ENCODE data around the gene MORC1. TPM values are rescaled to one million over a fixed set of nuclear protein-coding genes. Genes with fewer than 3 reads are reported as not detected.
"Not testable (repeated sequence)": the region's sequence is repeated elsewhere in the genome, so short reads cannot be mapped to it uniquely, and the experiment has no call there.

Gene MORC1
- polyA plus RNA-seq, 1 donor from 2014 or later: not detected

DNA sequence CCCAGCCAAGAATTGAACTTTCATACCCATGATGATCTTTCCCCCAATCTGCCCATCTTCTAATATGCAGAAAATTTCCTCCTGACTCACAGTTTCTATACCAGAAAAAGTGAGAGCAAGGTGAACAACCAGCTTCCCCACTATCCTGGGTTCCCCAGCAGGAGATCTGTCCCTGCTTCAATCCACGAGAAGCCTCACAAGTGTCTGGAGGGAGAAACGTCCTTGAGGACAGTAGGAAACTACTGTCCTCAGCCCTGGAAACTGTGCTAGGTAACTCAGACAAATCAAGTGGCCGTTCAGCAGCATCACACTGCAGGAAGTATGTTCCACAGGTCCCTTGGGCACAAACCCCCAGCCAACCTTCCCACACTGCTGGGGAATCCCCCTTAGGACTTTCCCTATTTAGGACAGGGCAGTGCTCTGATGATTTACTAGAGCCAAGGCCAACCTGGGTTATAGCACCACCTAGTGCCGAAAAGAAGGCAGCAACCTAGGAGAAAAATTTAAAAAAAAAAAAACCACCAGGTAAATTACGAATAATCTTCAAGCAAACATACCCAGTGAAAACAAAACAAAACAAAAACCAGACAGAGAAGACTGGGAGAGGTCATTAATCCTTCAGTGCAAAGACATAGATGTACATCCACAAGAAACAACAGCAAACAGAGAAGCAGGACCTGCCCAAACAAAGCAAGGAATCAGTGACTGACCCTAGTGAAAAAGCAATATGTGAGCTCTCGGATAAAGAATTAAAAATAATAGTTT, 36.0 kb downstream of the MORC1 start:
- H3F3A ChIP-seq (ENCODE audit: insufficient read depth, low read length, poor library complexity, severe bottlenecking): no peaks in the 10 kb centered on the region
- no peak overlapping the region for H3K9ac ChIP-seq (ENCODE audit: low read length)
- H3K4me3 ChIP-seq (ENCODE audit: low read length): no peak overlapping the region
- no peak overlapping the region for H2AFZ ChIP-seq (ENCODE audit: low read depth, low read length)
- no peaks in the 10 kb centered on the region for H3K9me2 ChIP-seq (ENCODE audit: insufficient read depth, low read length)
- no peaks in the 10 kb centered on the region for H3K79me2 ChIP-seq (replicated peaks; ENCODE audit: insufficient read depth, low read length)
- H3K27me3 ChIP-seq (ENCODE audit: insufficient read depth, low read depth, low read length): no peaks in the 10 kb centered on the region
- H3K27ac ChIP-seq (ENCODE audit: low read length): no peak overlapping the region
- no peaks in the 10 kb centered on the region for H3K9me3 ChIP-seq (ENCODE audit: low read length)
- H3K36me3 ChIP-seq (ENCODE audit: insufficient read depth, low read length): no peaks in the 10 kb centered on the region
- no peak overlapping the region for H3K4me2 ChIP-seq (ENCODE audit: low read length)
- H4K20me1 ChIP-seq (ENCODE audit: insufficient read depth): no peaks in the 10 kb centered on the region
- peak; percentile 46 for TF ChIP-seq RAD21 (conservative IDR thresholded peaks at IDR 0.05)
- TF ChIP-seq, protein P1, sequence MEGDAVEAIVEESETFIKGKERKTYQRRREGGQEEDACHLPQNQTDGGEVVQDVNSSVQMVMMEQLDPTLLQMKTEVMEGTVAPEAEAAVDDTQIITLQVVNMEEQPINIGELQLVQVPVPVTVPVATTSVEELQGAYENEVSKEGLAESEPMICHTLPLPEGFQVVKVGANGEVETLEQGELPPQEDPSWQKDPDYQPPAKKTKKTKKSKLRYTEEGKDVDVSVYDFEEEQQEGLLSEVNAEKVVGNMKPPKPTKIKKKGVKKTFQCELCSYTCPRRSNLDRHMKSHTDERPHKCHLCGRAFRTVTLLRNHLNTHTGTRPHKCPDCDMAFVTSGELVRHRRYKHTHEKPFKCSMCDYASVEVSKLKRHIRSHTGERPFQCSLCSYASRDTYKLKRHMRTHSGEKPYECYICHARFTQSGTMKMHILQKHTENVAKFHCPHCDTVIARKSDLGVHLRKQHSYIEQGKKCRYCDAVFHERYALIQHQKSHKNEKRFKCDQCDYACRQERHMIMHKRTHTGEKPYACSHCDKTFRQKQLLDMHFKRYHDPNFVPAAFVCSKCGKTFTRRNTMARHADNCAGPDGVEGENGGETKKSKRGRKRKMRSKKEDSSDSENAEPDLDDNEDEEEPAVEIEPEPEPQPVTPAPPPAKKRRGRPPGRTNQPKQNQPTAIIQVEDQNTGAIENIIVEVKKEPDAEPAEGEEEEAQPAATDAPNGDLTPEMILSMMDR (IDR thresholded peaks at IDR 0.05; ENCODE audit: poor library complexity, severe bottlenecking): peak; percentile 49
- TF ChIP-seq SMC3 (conservative IDR thresholded peaks at IDR 0.05; ENCODE audit: poor library complexity): peak; percentile 27
- TF ChIP-seq POLR2AphosphoS5 (IDR thresholded peaks at IDR 0.05): no peak

DNA sequence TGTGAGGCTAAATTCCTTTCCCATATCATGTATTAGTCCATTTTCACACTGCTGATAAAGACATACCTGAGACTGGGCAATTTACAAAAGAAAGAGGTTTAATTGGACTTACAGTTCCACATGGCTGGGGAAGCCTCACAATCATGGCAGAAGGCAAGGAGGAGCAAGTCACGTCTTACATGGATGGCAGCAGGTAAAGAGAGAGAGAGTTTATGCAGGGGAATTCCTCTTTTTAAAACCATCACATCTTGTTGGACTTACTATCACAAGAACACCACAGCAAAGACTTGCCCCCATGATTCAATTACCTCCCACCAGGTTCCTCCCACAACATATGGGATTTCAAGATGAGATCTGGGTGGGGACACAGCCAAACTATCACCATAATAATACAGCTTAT, 37.8 kb downstream of the MORC1 start:
- H3K9me2 ChIP-seq (ENCODE audit: insufficient read depth, low read length); H3K27me3 ChIP-seq (ENCODE audit: insufficient read depth, low read depth, low read length); H2AFZ ChIP-seq (ENCODE audit: low read depth, low read length); H4K20me1 ChIP-seq (ENCODE audit: insufficient read depth); H3K4me2 ChIP-seq (ENCODE audit: low read length); H3K9me3 ChIP-seq (ENCODE audit: low read length); H3K36me3 ChIP-seq (ENCODE audit: insufficient read depth, low read length); H3K27ac ChIP-seq (ENCODE audit: low read length); H3K9ac ChIP-seq (ENCODE audit: low read length); H3F3A ChIP-seq (ENCODE audit: insufficient read depth, low read length, poor library complexity, severe bottlenecking); H3K4me3 ChIP-seq (ENCODE audit: low read length); H3K79me2 ChIP-seq (replicated peaks; ENCODE audit: insufficient read depth, low read length): not testable (repeated sequence)

DNA sequence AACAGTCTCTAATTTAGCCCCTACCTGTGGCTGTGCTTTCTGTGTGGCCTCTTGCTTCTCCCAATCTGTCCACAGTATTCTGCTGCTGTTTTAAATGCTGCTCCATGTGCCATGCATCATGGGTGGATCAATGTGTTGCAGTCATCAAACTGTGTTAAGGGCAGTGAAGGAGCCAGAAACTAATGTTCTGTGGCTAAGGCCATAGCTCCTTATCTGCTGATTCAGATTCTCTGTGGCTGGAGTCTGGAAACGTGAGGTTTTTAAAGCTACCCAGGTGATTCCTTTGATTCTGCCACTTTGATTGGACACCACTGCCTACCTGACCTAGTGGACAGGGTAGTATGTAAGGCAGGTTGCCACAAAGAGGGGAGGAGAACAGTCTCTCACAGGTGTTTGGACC, 44.8 kb downstream of the MORC1 start:
- Histone ChIP-seq H2AFZ (ENCODE audit: low read depth, low read length) (no peak overlapping the region), H3K9me2 (ENCODE audit: insufficient read depth, low read length) (no peaks in the 10 kb centered on the region), H3K27ac (ENCODE audit: low read length) (no peak overlapping the region), H3K9ac (ENCODE audit: low read length) (no peak overlapping the region), H3K4me3 (ENCODE audit: low read length) (no peak overlapping the region), H3K9me3 (ENCODE audit: low read length) (no peaks in the 10 kb centered on the region), H3F3A (ENCODE audit: insufficient read depth, low read length, poor library complexity, severe bottlenecking) (no peaks in the 10 kb centered on the region), H3K79me2 (replicated peaks; ENCODE audit: insufficient read depth, low read length) (no peaks in the 10 kb centered on the region), H3K27me3 (ENCODE audit: insufficient read depth, low read depth, low read length) (no peaks in the 10 kb centered on the region), H3K36me3 (ENCODE audit: insufficient read depth, low read length) (no peaks in the 10 kb centered on the region), H4K20me1 (ENCODE audit: insufficient read depth) (no peaks in the 10 kb centered on the region), H3K4me2 (ENCODE audit: low read length) (no peak overlapping the region)
- TF ChIP-seq EP300 (conservative IDR thresholded peaks at IDR 0.05; ENCODE audit: poor library complexity, severe bottlenecking) (no peak), RAD21 (conservative IDR thresholded peaks at IDR 0.05) (no peak), EZH2 (IDR thresholded peaks at IDR 0.05; ENCODE audit: borderline replicate concordance, insufficient read depth, low read length, poor library complexity, severe bottlenecking) (no peak), MXI1 (conservative IDR thresholded peaks at IDR 0.05; ENCODE audit: poor library complexity, severe bottlenecking) (no peak), SMC3 (conservative IDR thresholded peaks at IDR 0.05; ENCODE audit: poor library complexity) (no peak), POLR2AphosphoS5 (IDR thresholded peaks at IDR 0.05) (no peak), TAF1 (IDR thresholded peaks at IDR 0.05; ENCODE audit: low read depth) (no peak)
- TF ChIP-seq, protein P1 (IDR thresholded peaks at IDR 0.05; ENCODE audit: poor library complexity, severe bottlenecking): no peak
- TF ChIP-seq, protein P2, sequence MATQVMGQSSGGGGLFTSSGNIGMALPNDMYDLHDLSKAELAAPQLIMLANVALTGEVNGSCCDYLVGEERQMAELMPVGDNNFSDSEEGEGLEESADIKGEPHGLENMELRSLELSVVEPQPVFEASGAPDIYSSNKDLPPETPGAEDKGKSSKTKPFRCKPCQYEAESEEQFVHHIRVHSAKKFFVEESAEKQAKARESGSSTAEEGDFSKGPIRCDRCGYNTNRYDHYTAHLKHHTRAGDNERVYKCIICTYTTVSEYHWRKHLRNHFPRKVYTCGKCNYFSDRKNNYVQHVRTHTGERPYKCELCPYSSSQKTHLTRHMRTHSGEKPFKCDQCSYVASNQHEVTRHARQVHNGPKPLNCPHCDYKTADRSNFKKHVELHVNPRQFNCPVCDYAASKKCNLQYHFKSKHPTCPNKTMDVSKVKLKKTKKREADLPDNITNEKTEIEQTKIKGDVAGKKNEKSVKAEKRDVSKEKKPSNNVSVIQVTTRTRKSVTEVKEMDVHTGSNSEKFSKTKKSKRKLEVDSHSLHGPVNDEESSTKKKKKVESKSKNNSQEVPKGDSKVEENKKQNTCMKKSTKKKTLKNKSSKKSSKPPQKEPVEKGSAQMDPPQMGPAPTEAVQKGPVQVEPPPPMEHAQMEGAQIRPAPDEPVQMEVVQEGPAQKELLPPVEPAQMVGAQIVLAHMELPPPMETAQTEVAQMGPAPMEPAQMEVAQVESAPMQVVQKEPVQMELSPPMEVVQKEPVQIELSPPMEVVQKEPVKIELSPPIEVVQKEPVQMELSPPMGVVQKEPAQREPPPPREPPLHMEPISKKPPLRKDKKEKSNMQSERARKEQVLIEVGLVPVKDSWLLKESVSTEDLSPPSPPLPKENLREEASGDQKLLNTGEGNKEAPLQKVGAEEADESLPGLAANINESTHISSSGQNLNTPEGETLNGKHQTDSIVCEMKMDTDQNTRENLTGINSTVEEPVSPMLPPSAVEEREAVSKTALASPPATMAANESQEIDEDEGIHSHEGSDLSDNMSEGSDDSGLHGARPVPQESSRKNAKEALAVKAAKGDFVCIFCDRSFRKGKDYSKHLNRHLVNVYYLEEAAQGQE (IDR thresholded peaks at IDR 0.05; ENCODE audit: borderline replicate concordance): no peak
